Body of pancreas (tissue), 4 donors: ENCODE data around the gene RHOT1.
"Not testable (repeated sequence)": the region's sequence is repeated elsewhere in the genome, so short reads cannot be mapped to it uniquely, and the experiment has no call there.

ENCODE experiments used
- CTCF ChIP-seq, 7 experiments: fragments of 450-650 bp in 4 of 7; fragments of 200-600 bp in 3 of 7; sonication (generic) in 3 of 7; IDR thresholded peaks; one replicate each; pipeline ENCODE4 v1.5.1; 2016 to 2019; ENCODE audit warnings: antibody characterized with exemption in 7 of 7
- POLR2A ChIP-seq, 3 donors: fragments of 450-650 bp; IDR thresholded peaks; one replicate each; pipeline ENCODE4 v1.6.1; 2016; ENCODE audit warnings: antibody characterized with exemption in 3 of 3, mild to moderate bottlenecking in 2 of 3

GRCh38 chr17:32179103-32179502 lies 36.8 kb downstream of the RHOT1 start:
- not testable (repeated sequence) for TF ChIP-seq POLR2A, CTCF (IDR thresholded peaks at IDR 0.05)
